Dermis blood vessel endothelial cell (primary cell): ENCODE results near the gene PRODH. TPM values are rescaled to one million over a fixed set of nuclear protein-coding genes. Genes with fewer than 3 reads are reported as not detected.
"Not testable (repeated sequence)": the region's sequence is repeated elsewhere in the genome, so short reads cannot be mapped to it uniquely, and the experiment has no call there.

Experiments
- DNase-seq: peaks from one replicate; pipeline ENCODE4 v3.0.0; 2010
- total RNA-seq: library from RNA; depleted of rRNA; stranded (reverse); fragments of >200 nt; gene quantifications from 2 replicates; pipeline ENCODE4 v1.2.3, GENCODE V29; 2014

Gene PRODH
- total RNA-seq, 1 donor from 2014 or later = 1.0 TPM

- DNase-seq = not testable (repeated sequence)
Observed at GRCh38 chr22:18896037-18896657, 39.9 kb downstream of the PRODH start.

- not testable (repeated sequence) for DNase-seq
Observed at GRCh38 chr22:18893775-18894174, 42.3 kb downstream of the PRODH start.

- not testable (repeated sequence) for DNase-seq
Observed at GRCh38 chr22:18890510-18891192, 45.4 kb downstream of the PRODH start.

GRCh38 chr22:18888115-18888514 lies 48.0 kb downstream of the PRODH start:
- no peak for DNase-seq

GRCh38 chr22:18884465-18884864 lies 51.6 kb downstream of the PRODH start:
- not testable (repeated sequence) for DNase-seq

- not testable (repeated sequence) for DNase-seq
Observed at GRCh38 chr22:18881260-18881659, 54.8 kb downstream of the PRODH start.

Other genes with a start within 250 kb of the PRODH start
- gene DGCR6, start 30.0 kb downstream of the PRODH start, total RNA-seq = 0.33 and 3.9 TPM in 2 replicates
- 56.2 and 71.2 TPM in 2 replicates for gene DGCR2, start 186.1 kb upstream of the PRODH start, total RNA-seq
- not detected in 2 replicates for gene TSSK2, start 195.0 kb upstream of the PRODH start, total RNA-seq
- gene ESS2, start 208.4 kb upstream of the PRODH start, total RNA-seq = 12.7 and 14.6 TPM in 2 replicates
- not detected in 2 replicates for gene GSC2, start 214.0 kb upstream of the PRODH start, total RNA-seq
- gene SLC25A1, start 242.4 kb upstream of the PRODH start, total RNA-seq = 87.3 and 175 TPM in 2 replicates